Neuronal stem cell (in vitro differentiated cells): ENCODE results near the gene TEPSIN.
"Not testable (repeated sequence)": the region's sequence is repeated elsewhere in the genome, so short reads cannot be mapped to it uniquely, and the experiment has no call there.

Experiments used
- DNase-seq: peaks from one replicate; pipeline ENCODE4 v3.0.0-alpha.2; 2013; ENCODE audit warnings: low spot score
- H2AFZ ChIP-seq: one replicate; pipeline ENCODE4 v1.6.1; 2013; ENCODE audit warnings: mild to moderate bottlenecking, low read length, inconsistent platforms
- H2AK5ac ChIP-seq: 2 replicates; pipeline ENCODE4 v1.6.1; 2013; ENCODE audit warnings: low read depth, mild to moderate bottlenecking, inconsistent platforms, low read length, moderate library complexity, mixed read lengths
- H2BK120ac ChIP-seq: 2 replicates; pipeline ENCODE4 v1.6.1; 2013; ENCODE audit warnings: low read depth, mild to moderate bottlenecking, inconsistent platforms, low read length, moderate library complexity, mixed read lengths
- H2BK12ac ChIP-seq: one replicate; pipeline ENCODE4 v1.6.1; 2013; ENCODE audit warnings: low read length, inconsistent platforms
- H2BK15ac ChIP-seq: 2 replicates; pipeline ENCODE4 v1.6.1; 2013; ENCODE audit warnings: mild to moderate bottlenecking, low read length, inconsistent platforms, mixed read lengths
- H2BK5ac ChIP-seq: one replicate; pipeline ENCODE4 v1.6.1; 2013; ENCODE audit warnings: inconsistent platforms, mild to moderate bottlenecking, low read length, moderate library complexity
- H3K14ac ChIP-seq: one replicate; pipeline ENCODE4 v1.6.1; 2013; ENCODE audit warnings: low read length, inconsistent platforms
- H3K18ac ChIP-seq: 2 replicates; pipeline ENCODE4 v1.6.1; 2013; ENCODE audit warnings: low read length, inconsistent platforms
- H3K23ac ChIP-seq: 2 replicates; pipeline ENCODE4 v1.6.1; 2013; ENCODE audit warnings: low read depth, mild to moderate bottlenecking, mixed read lengths, low read length, inconsistent platforms; ENCODE audit not compliant: poor library complexity
- H3K27ac ChIP-seq: replicated peaks from 3 replicates; pipeline ENCODE4 v1.5.1; 2013; ENCODE audit warnings: low read length, inconsistent platforms
- H3K27me3 ChIP-seq, 3 experiments: 2 replicates each; pipeline ENCODE4 v1.6.1; 2013; ENCODE audit warnings: low read length in 3 of 3, mild to moderate bottlenecking in 2 of 3, inconsistent platforms in 1 of 3, low read depth in 1 of 3, mixed read lengths in 1 of 3, moderate library complexity in 1 of 3; ENCODE audit not compliant: control insufficient read depth in 3 of 3, insufficient read depth in 3 of 3
- H3K36me3 ChIP-seq, 2 donors: replicated peaks in 1 of 2; 2 replicates each; pipeline ENCODE4 v1.6.1; 2013; ENCODE audit warnings: low read length in 2 of 2; ENCODE audit not compliant: control insufficient read depth in 2 of 2, insufficient read depth in 2 of 2
- H3K4ac ChIP-seq: 2 replicates; pipeline ENCODE4 v1.6.1; 2013; ENCODE audit warnings: inconsistent platforms, mild to moderate bottlenecking, low read length, moderate library complexity
- H3K4me1 ChIP-seq, 2 donors: 1 replicate in 1 of 2; 2 replicates in 1 of 2; pipeline ENCODE4 v1.6.1; 2013; ENCODE audit warnings: low read length in 2 of 2, low read depth in 1 of 2; ENCODE audit not compliant: control insufficient read depth in 2 of 2, insufficient read depth in 1 of 2
- H3K4me2 ChIP-seq: one replicate; pipeline ENCODE4 v1.6.1; 2013; ENCODE audit warnings: mild to moderate bottlenecking, low read length, inconsistent platforms; ENCODE audit not compliant: insufficient read depth, poor library complexity, severe bottlenecking
- H3K4me3 ChIP-seq, 2 donors: 2 replicates each; pipeline ENCODE4 v1.5.1; 2013; ENCODE audit warnings: low read length in 2 of 2, mild to moderate bottlenecking in 2 of 2, inconsistent platforms in 1 of 2, moderate library complexity in 1 of 2
- H3K79me1 ChIP-seq: one replicate; pipeline ENCODE4 v1.6.1; 2013; ENCODE audit warnings: low read depth, mild to moderate bottlenecking, inconsistent platforms, low read length, moderate library complexity
- H3K9ac ChIP-seq: one replicate; pipeline ENCODE4 v1.6.1; 2013; ENCODE audit warnings: mild to moderate bottlenecking, low read depth, low read length, inconsistent platforms; ENCODE audit not compliant: poor library complexity
- H3K9me3 ChIP-seq, 2 donors: replicated peaks in 1 of 2; 2 replicates each; pipeline versions ENCODE3 to v1.6.1; 2013; ENCODE audit warnings: low read length in 2 of 2, mild to moderate bottlenecking in 2 of 2, inconsistent platforms in 1 of 2, low read depth in 1 of 2, mixed read lengths in 1 of 2, moderate library complexity in 1 of 2; ENCODE audit not compliant: control insufficient read depth in 2 of 2, insufficient read depth in 1 of 2
- H4K8ac ChIP-seq: one replicate; pipeline ENCODE4 v1.6.1; 2013; ENCODE audit warnings: low read depth, mild to moderate bottlenecking, inconsistent platforms, low read length, moderate library complexity
- H4K91ac ChIP-seq: one replicate; pipeline ENCODE4 v1.6.1; 2013; ENCODE audit warnings: low read length, low read depth, mild to moderate bottlenecking, inconsistent platforms; ENCODE audit not compliant: poor library complexity
- WGBS, 2 donors: extraction: QIAGEN DNeasy Blood & Tissue Kit; methylation state at CpG; one replicate each; pipeline ENCODE4 v1.1.7; 2013; ENCODE audit warnings: missing lambda C conversion rate in 2 of 2, mixed read lengths in 1 of 2; ENCODE audit not compliant: insufficient read length in 2 of 2, insufficient replicate concordance in 1 of 2; ENCODE audit errors: extremely low coverage in 2 of 2; 5-methylcytosine and 5-hydroxymethylcytosine counted together

TEPSIN gene

GRCh38 chr17:81228420-81228819 is 10.4 kb downstream of the TEPSIN start:
- peaks cover 2 to 3% of the 10 kb centered on the region in 2 donors for H3K4me1 ChIP-seq
- no peak overlapping the region for H3K23ac ChIP-seq
- no peak overlapping the region for H2AK5ac ChIP-seq
- H2BK5ac ChIP-seq, result peak overlapping the region; percentile 16
- no peak overlapping the region for H4K8ac ChIP-seq
- no peak overlapping the region for H3K27ac ChIP-seq
- no peak overlapping the region for H2BK12ac ChIP-seq
- no peak overlapping the region for H2BK120ac ChIP-seq
- no peak overlapping the region for H2BK15ac ChIP-seq
- no peak overlapping the region for H3K14ac ChIP-seq
- no peak overlapping the region for H3K4ac ChIP-seq
- H3K79me1 ChIP-seq, result peaks cover 5% of the 10 kb centered on the region
- peaks cover 0 to 6% of the 10 kb centered on the region in 2 donors for H3K9me3 ChIP-seq
- H3K4me2 ChIP-seq, result no peak overlapping the region
- H4K91ac ChIP-seq, result no peak overlapping the region
- no peak overlapping the region for H3K18ac ChIP-seq
- peaks cover 11 to 24% of the 10 kb centered on the region in 2 donors for H3K36me3 ChIP-seq
- no peak overlapping the region for H3K4me3 ChIP-seq
- no CpG with 5 or more reads among the region's 9 CpGs for WGBS, 2 donors
- H3K27me3 ChIP-seq, result no peaks in the 10 kb centered on the region
- no peak overlapping the region for H2AFZ ChIP-seq
- no peak for DNase-seq
- H3K9ac ChIP-seq, result no peak overlapping the region

- not testable (repeated sequence) for H2BK120ac ChIP-seq, H3K4me2 ChIP-seq, H3K14ac ChIP-seq, H2BK12ac ChIP-seq, H4K8ac ChIP-seq, H3K23ac ChIP-seq, H3K9ac ChIP-seq, H3K27ac ChIP-seq, H3K79me1 ChIP-seq, H4K91ac ChIP-seq, H3K4me3 ChIP-seq, H2BK15ac ChIP-seq, H3K27me3 ChIP-seq, DNase-seq, H3K4ac ChIP-seq, H3K4me1 ChIP-seq, H3K9me3 ChIP-seq, H3K18ac ChIP-seq, H2BK5ac ChIP-seq, H2AFZ ChIP-seq, H2AK5ac ChIP-seq
- H3K36me3 ChIP-seq, result peaks cover 11 to 24% of the 10 kb centered on the region in 2 donors
- no CpG with 5 or more reads among the region's 2 CpGs for WGBS, 2 donors
Observed at GRCh38 chr17:81227630-81228029, 11.2 kb downstream of the TEPSIN start.

GRCh38 chr17:81223762-81224130 is 15.1 kb downstream of the TEPSIN start:
- no peak overlapping the region for H2BK15ac ChIP-seq
- H3K36me3 ChIP-seq, result peaks cover 4 to 13% of the 10 kb centered on the region in 2 donors
- H3K4me1 ChIP-seq, result peaks cover 13 to 20% of the 10 kb centered on the region in 2 donors
- peak overlapping the region; percentile 4 for H2AK5ac ChIP-seq
- no peak overlapping the region for H2BK12ac ChIP-seq
- H4K91ac ChIP-seq, result no peak overlapping the region
- peaks cover 13% of the 10 kb centered on the region for H3K79me1 ChIP-seq
- no peak overlapping the region for H2BK120ac ChIP-seq
- no peak overlapping the region for H3K4ac ChIP-seq
- H3K9me3 ChIP-seq, result peaks cover 0 to 2% of the 10 kb centered on the region in 2 donors
- peak overlapping the region; percentile 53 for H3K18ac ChIP-seq
- H3K14ac ChIP-seq, result no peak overlapping the region
- H2BK5ac ChIP-seq, result no peak overlapping the region
- no peak overlapping the region for H4K8ac ChIP-seq
- H3K27ac ChIP-seq, result no peak overlapping the region
- H3K4me2 ChIP-seq, result peak overlapping the region; percentile 32
- no CpG with 5 or more reads among the region's 11 CpGs for WGBS, 2 donors
- H3K9ac ChIP-seq, result no peak overlapping the region
- no peaks in the 10 kb centered on the region for H3K27me3 ChIP-seq
- H3K4me3 ChIP-seq, result no peak overlapping the region
- no peak overlapping the region for H3K23ac ChIP-seq
- no peak for DNase-seq
- peak overlapping the region; percentile 96 for H2AFZ ChIP-seq

- DNase-seq, result peak; percentile 98
- Histone ChIP-seq H4K8ac (no peak within 1 kb of the TSS), H3K18ac (peak within 1 kb of the TSS; percentile 69), H3K23ac (peak within 1 kb of the TSS; percentile 80), H3K36me3 (peaks cover 4 to 14% of the 10 kb centered on the region in 2 donors), H3K4me1 (peaks cover 13 to 20% of the 10 kb centered on the region in 2 donors), H3K4ac (peak within 1 kb of the TSS; percentile 89), H3K79me1 (peaks cover 13% of the 10 kb centered on the region), H3K27me3 (no peaks in the 10 kb centered on the region), H3K9ac (peak within 1 kb of the TSS; percentile 97), H2BK12ac (peak within 1 kb of the TSS; percentile 6), H2AFZ (peak within 1 kb of the TSS; percentile 96), H3K9me3 (peaks cover 0 to 2% of the 10 kb centered on the region in 2 donors), H3K27ac (no peak within 1 kb of the TSS), H2BK5ac (peak within 1 kb of the TSS; percentile 83), H3K4me2 (peak within 1 kb of the TSS; percentile 96), H2BK15ac (peak within 1 kb of the TSS; percentile 81), H2BK120ac (no peak within 1 kb of the TSS), H3K4me3 (peak within 1 kb of the TSS; percentile 92 to 96), H2AK5ac (peak within 1 kb of the TSS; percentile 84), H3K14ac (peak within 1 kb of the TSS; percentile 82), H4K91ac (no peak within 1 kb of the TSS)
- no CpG with 5 or more reads among the region's 79 CpGs for WGBS, 2 donors
Observed at GRCh38 chr17:81222906-81223761, 15.7 kb downstream of the TEPSIN start, which contains the start of gene CEP131. Gene CEP131 (minus strand): TSS chr17:81222965. CDS start chr17:81220056, 2,909 bp downstream.
